Caco-2 (cell line): ENCODE results near the gene GABBR1. TPM values are rescaled to one million over a fixed set of nuclear protein-coding genes. Genes with fewer than 3 reads are reported as not detected.

Experiments
- BruUV-seq: library from RNA; stranded (reverse); fragments of 400-500 nt; replicated peaks from 2 replicates; lab custom pipeline; 2021; lab: Mats Ljungman, UMichigan
- CTCF ChIA-PET: fragments of 300-600 bp; sonication (Branson Sonifier 250); formaldehyde crosslinking; loops from one replicate; lab custom pipeline; 2022; ENCODE audit warnings: antibody characterized with exemption; lab: Charles Lee
- POLR2A ChIA-PET: fragments of 300-600 bp; sonication (Branson Sonifier 250); formaldehyde crosslinking; loops from one replicate; lab custom pipeline; 2022; ENCODE audit warnings: antibody characterized with exemption; lab: Charles Lee
- DNase-seq, 2 experiments: peaks; one replicate each; pipeline versions ENCODE4 v3.0.0 to v3.0.0-alpha.2; 2020 to 2022
- H3K27me3 ChIP-seq: replicated peaks from 2 replicates; pipeline ENCODE4 v1.6.0; 2011; ENCODE audit warnings: low read length; ENCODE audit not compliant: control insufficient read depth, insufficient read depth
- H3K36me3 ChIP-seq: 2 replicates; pipeline ENCODE4 v1.5.1; 2011; ENCODE audit warnings: low read length; ENCODE audit not compliant: control insufficient read depth, insufficient read depth
- H3K4me1 ChIP-seq: fragments of 250-450 bp; sonication (Bioruptor Pico); 2 replicates; pipeline ENCODE4 v1.5.1; 2020; ENCODE audit warnings: mild to moderate bottlenecking
- H3K4me3 ChIP-seq: 2 replicates; pipeline ENCODE4 v1.5.1; 2011; ENCODE audit warnings: low read depth, mild to moderate bottlenecking, control low read depth, low read length
- H3K9me3 ChIP-seq: fragments of 250-450 bp; sonication (Bioruptor Pico); 2 replicates; pipeline ENCODE4 v1.5.1; 2020; ENCODE audit warnings: mild to moderate bottlenecking, moderate library complexity
- H3K27ac Mint-ChIP-seq: one replicate; pipeline ENCODE4 v1.8.0; 2022; ENCODE audit warnings: mixed read lengths; ENCODE audit not compliant: unreplicated experiment
- H3K27me3 Mint-ChIP-seq: one replicate; pipeline ENCODE4 v1.8.0; 2022; ENCODE audit warnings: mixed read lengths; ENCODE audit not compliant: insufficient read depth, unreplicated experiment
- H3K36me3 Mint-ChIP-seq: one replicate; pipeline ENCODE4 v1.8.0; 2022; ENCODE audit warnings: mild to moderate bottlenecking, mixed read lengths; ENCODE audit not compliant: insufficient read depth, unreplicated experiment
- H3K4me1 Mint-ChIP-seq: one replicate; pipeline ENCODE4 v1.8.0; 2022; ENCODE audit warnings: low read depth, mixed read lengths; ENCODE audit not compliant: unreplicated experiment
- H3K4me3 Mint-ChIP-seq: one replicate; pipeline ENCODE4 v1.8.0; 2022; ENCODE audit warnings: mild to moderate bottlenecking, moderate library complexity, mixed read lengths; ENCODE audit not compliant: unreplicated experiment
- H3K9me3 Mint-ChIP-seq: one replicate; pipeline ENCODE4 v1.8.0; 2022; ENCODE audit warnings: mixed read lengths; ENCODE audit not compliant: unreplicated experiment
- intact Hi-C: fragments of 100-400 bp; cut with micrococcal nuclease; formaldehyde crosslinking; loops from one replicate; pipeline ENCODE4 v1.10.0; 2022; ENCODE audit not compliant: unreplicated experiment
- total RNA-seq: library from RNA; stranded (reverse); gene quantifications from 2 replicates; pipeline ENCODE4 v1.2.3, GENCODE V29; 2022
- TF ChIP-seq, protein P1 (sequence below), 2 experiments: fragments of 200-600 bp in 1 of 2; IDR thresholded peaks; 1 replicate in 1 of 2; 2 replicates in 1 of 2; pipeline versions ENCODE4 v1.5.1 to v1.8.0; 2011 to 2022; ENCODE audit warnings: antibody characterized with exemption in 1 of 2, control low read depth in 1 of 2, inconsistent platforms in 1 of 2, low read depth in 1 of 2, low read length in 1 of 2, mild to moderate bottlenecking in 1 of 2, moderate library complexity in 1 of 2; ENCODE audit not compliant: insufficient read depth in 1 of 2, severe bottlenecking in 1 of 2, unreplicated experiment in 1 of 2

GABBR1 gene
- total RNA-seq, 1 experiment from 2014 or later: 3.3 TPM

DNA sequence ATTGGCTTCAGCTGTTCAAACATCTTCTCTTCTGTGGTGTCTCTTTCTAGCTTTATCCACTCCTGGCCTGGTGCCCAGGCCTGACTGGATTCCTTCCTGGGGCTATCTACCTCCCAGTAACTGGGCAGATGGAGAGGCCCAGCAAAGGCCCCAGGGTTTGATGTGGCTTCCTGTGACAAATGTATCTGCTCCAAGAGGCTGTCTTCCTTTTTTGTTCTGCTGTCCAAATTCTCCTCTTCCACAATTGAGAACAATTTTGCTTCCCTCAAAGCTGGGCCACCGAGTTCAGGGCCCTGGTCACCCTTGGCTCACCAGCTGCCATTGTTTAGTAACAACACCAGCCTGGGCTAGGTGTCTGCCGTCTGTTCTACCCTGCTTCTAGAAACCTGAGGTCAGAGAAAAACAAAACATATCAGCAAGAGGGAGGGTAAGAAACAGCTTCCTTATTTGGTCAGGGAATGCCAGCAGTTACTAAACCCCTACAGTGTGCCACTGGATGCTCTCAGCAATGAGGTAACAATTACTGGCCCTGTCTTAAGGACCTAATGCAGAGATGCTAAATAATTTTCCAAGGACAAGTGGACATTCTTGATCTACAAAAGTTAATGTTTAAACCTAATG is 44.1 kb upstream of the GABBR1 start:
- intact Hi-C loops: no loop called here
- Histone ChIP-seq H3K27me3 (no peaks in the 10 kb centered on the region), H3K9me3 (no peaks in the 10 kb centered on the region), H3K4me3 (no peak overlapping the region), H3K36me3 (no peaks in the 10 kb centered on the region), H3K4me1 (no peaks in the 10 kb centered on the region)
- peaks cover 3% of the 10 kb centered on the region for H3K27me3 Mint-ChIP-seq
- no peak overlapping the region for H3K27ac Mint-ChIP-seq
- H3K4me1 Mint-ChIP-seq: no peaks in the 10 kb centered on the region
- BruUV-seq: no TSS peak
- no peak overlapping the region for H3K4me3 Mint-ChIP-seq
- TF ChIP-seq, protein P1, sequence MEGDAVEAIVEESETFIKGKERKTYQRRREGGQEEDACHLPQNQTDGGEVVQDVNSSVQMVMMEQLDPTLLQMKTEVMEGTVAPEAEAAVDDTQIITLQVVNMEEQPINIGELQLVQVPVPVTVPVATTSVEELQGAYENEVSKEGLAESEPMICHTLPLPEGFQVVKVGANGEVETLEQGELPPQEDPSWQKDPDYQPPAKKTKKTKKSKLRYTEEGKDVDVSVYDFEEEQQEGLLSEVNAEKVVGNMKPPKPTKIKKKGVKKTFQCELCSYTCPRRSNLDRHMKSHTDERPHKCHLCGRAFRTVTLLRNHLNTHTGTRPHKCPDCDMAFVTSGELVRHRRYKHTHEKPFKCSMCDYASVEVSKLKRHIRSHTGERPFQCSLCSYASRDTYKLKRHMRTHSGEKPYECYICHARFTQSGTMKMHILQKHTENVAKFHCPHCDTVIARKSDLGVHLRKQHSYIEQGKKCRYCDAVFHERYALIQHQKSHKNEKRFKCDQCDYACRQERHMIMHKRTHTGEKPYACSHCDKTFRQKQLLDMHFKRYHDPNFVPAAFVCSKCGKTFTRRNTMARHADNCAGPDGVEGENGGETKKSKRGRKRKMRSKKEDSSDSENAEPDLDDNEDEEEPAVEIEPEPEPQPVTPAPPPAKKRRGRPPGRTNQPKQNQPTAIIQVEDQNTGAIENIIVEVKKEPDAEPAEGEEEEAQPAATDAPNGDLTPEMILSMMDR (IDR thresholded peaks at IDR 0.05; ENCODE audit: insufficient read depth in 1 of 2, low read depth in 1 of 2, low read length in 1 of 2, severe bottlenecking in 1 of 2, unreplicated experiment in 1 of 2): no peak
- no peaks in the 10 kb centered on the region for H3K36me3 Mint-ChIP-seq
- ChIA-PET CTCF (interaction anchor here (0.7 to 0.9 kb wide), 2 partner anchors 27 to 29 kb away, joined by 3 to 4 read pairs; no protein-coding TSS in a partner anchor), POLR2A (no interaction called here)
- H3K9me3 Mint-ChIP-seq: no peaks in the 10 kb centered on the region
- no peak for DNase-seq

GRCh38 chr6:29675561-29675960 is 42.6 kb upstream of the GABBR1 start:
- POLR2A ChIA-PET: interaction anchor here (0.7 kb wide), 1 partner anchor 72 kb away, joined by 8 read pairs; no protein-coding TSS in a partner anchor
- Histone ChIP-seq H3K27me3 (no peaks in the 10 kb centered on the region), H3K9me3 (no peaks in the 10 kb centered on the region), H3K4me1 (no peaks in the 10 kb centered on the region), H3K36me3 (no peaks in the 10 kb centered on the region), H3K4me3 (no peak overlapping the region)
- intact Hi-C loops: no loop called here
- Mint-ChIP-seq H3K4me3 (no peak overlapping the region), H3K9me3 (no peaks in the 10 kb centered on the region), H3K4me1 (no peaks in the 10 kb centered on the region), H3K36me3 (no peaks in the 10 kb centered on the region), H3K27me3 (peaks cover 6% of the 10 kb centered on the region), H3K27ac (no peak overlapping the region)
- no peak for DNase-seq
- CTCF ChIA-PET: interaction anchor here (1.1 kb wide), 1 partner anchor 22 kb away, joined by 3 read pairs; no protein-coding TSS in a partner anchor
- BruUV-seq: no TSS peak
- TF ChIP-seq, protein P1 (IDR thresholded peaks at IDR 0.05; ENCODE audit: insufficient read depth in 1 of 2, low read depth in 1 of 2, low read length in 1 of 2, severe bottlenecking in 1 of 2, unreplicated experiment in 1 of 2): no peak

GRCh38 chr6:29674008-29674407 is 41.0 kb upstream of the GABBR1 start:
- no peak for DNase-seq
- Histone ChIP-seq H3K36me3 (no peaks in the 10 kb centered on the region), H3K9me3 (no peaks in the 10 kb centered on the region), H3K4me3 (no peak overlapping the region), H3K4me1 (no peaks in the 10 kb centered on the region), H3K27me3 (no peaks in the 10 kb centered on the region)
- H3K36me3 Mint-ChIP-seq: no peaks in the 10 kb centered on the region
- ChIA-PET CTCF (no interaction called here), POLR2A (no interaction called here)
- peaks cover 6% of the 10 kb centered on the region for H3K27me3 Mint-ChIP-seq
- H3K9me3 Mint-ChIP-seq: no peaks in the 10 kb centered on the region
- no peak overlapping the region for H3K4me3 Mint-ChIP-seq
- no peak overlapping the region for H3K27ac Mint-ChIP-seq
- no TSS peak for BruUV-seq
- TF ChIP-seq, protein P1 (IDR thresholded peaks at IDR 0.05; ENCODE audit: insufficient read depth in 1 of 2, low read depth in 1 of 2, low read length in 1 of 2, severe bottlenecking in 1 of 2, unreplicated experiment in 1 of 2): no peak
- intact Hi-C loops: no loop called here
- H3K4me1 Mint-ChIP-seq: no peaks in the 10 kb centered on the region
